GM12878 (cell line): ENCODE results near the gene FAR2. TPM values are rescaled to one million over a fixed set of nuclear protein-coding genes. Genes with fewer than 3 reads are reported as not detected.

Experiments
- ATAC-seq: fragments of 200-7000 bp; cut with Tn5 transposase; 3 replicates; pipeline ENCODE4 v1.9.1; 2020; ENCODE audit warnings: mild to moderate bottlenecking, moderate library complexity
- BruUV-seq: library from RNA; stranded (reverse); fragments of 400-500 nt; replicated peaks from 2 replicates; lab custom pipeline; 2021; lab: Mats Ljungman, UMichigan
- CTCF ChIA-PET: fragments of 300-600 bp; sonication (Branson Sonifier 250); formaldehyde crosslinking; extraction: SDS; loops from one replicate; lab custom pipeline; 2021; ENCODE audit warnings: inconsistent platforms; lab: Yijun Ruan, JAX
- POLR2A ChIA-PET: fragments of 350-600 bp; formaldehyde crosslinking; extraction: SDS; loops from one replicate; lab custom pipeline; 2021; ENCODE audit warnings: inconsistent platforms; lab: Charles Lee
- RAD21 ChIA-PET: fragments of 300-600 bp; sonication (Branson Sonifier 250); formaldehyde crosslinking; loops from one replicate; lab custom pipeline; 2023; ENCODE audit warnings: antibody characterized with exemption; ENCODE audit not compliant: unreplicated experiment; lab: Charles Lee
- SMC1A ChIA-PET: fragments of 300-600 bp; sonication (Branson Sonifier 250); formaldehyde crosslinking; loops from one replicate; lab custom pipeline; 2023; ENCODE audit not compliant: unreplicated experiment, uncharacterized antibody; lab: Charles Lee
- DNase-seq: peaks from one replicate; pipeline ENCODE4 v3.0.0-alpha.2; 2011; ENCODE audit warnings: low read depth, low spot score
- FAIRE-seq: peaks from 3 replicates; lab custom pipeline; 2011; peaks lifted over from hg19 to GRCh38; lab: Jason Lieb, UNC
- H2AFZ ChIP-seq: 2 replicates; pipeline ENCODE4 v1.6.0; 2011; ENCODE audit warnings: low read depth, low read length, control low read depth; ENCODE audit not compliant: control insufficient read depth
- H3K27ac ChIP-seq: 2 replicates; pipeline ENCODE4 v1.5.1; 2011; ENCODE audit warnings: control low read depth; ENCODE audit not compliant: control insufficient read depth, insufficient read depth
- H3K27me3 ChIP-seq, 2 experiments: replicated peaks in 1 of 2; 2 replicates each; pipeline versions ENCODE4 v1.6.0 to v1.6.1; 2011; ENCODE audit warnings: low read length in 1 of 2; ENCODE audit not compliant: control insufficient read depth in 2 of 2, insufficient read depth in 2 of 2
- H3K36me3 ChIP-seq, 2 experiments: 2 replicates each; pipeline ENCODE4 v1.5.1; 2011; ENCODE audit warnings: low read length in 1 of 2; ENCODE audit not compliant: control insufficient read depth in 2 of 2, insufficient read depth in 2 of 2
- H3K4me1 ChIP-seq: 2 replicates; pipeline ENCODE4 v1.6.1; 2011; ENCODE audit warnings: mild to moderate bottlenecking, low read length, moderate library complexity, mixed read lengths; ENCODE audit not compliant: control insufficient read depth, insufficient read depth
- H3K4me2 ChIP-seq: 2 replicates; pipeline ENCODE4 v1.6.0; 2011; ENCODE audit warnings: control low read depth; ENCODE audit not compliant: control insufficient read depth, insufficient read depth
- H3K4me3 ChIP-seq: fragments of 200-600 bp; sonication (generic); 2 replicates; pipeline ENCODE4 v1.5.1; 2016
- H3K79me2 ChIP-seq: 2 replicates; pipeline ENCODE4 v1.6.0; 2011; ENCODE audit warnings: low read length; ENCODE audit not compliant: control insufficient read depth, insufficient read depth
- H3K9ac ChIP-seq: 2 replicates; pipeline ENCODE4 v1.8.0; 2011; ENCODE audit warnings: low read length, control low read depth, mixed read lengths; ENCODE audit not compliant: control insufficient read depth, insufficient read depth
- H3K9me3 ChIP-seq: replicated peaks from 3 replicates; pipeline ENCODE4 v1.5.1; 2011; ENCODE audit warnings: mild to moderate bottlenecking, low read length; ENCODE audit not compliant: control insufficient read depth, insufficient read depth
- H4K20me1 ChIP-seq: 2 replicates; pipeline ENCODE4 v1.6.0; 2011; ENCODE audit not compliant: control insufficient read depth, insufficient read depth
- CHD4 ChIP-seq: fragments of 200-600 bp; sonication (generic); IDR thresholded peaks from 2 replicates; pipeline ENCODE4 v1.6.1; 2016; ENCODE audit warnings: mild to moderate bottlenecking
- HDAC2 ChIP-seq: fragments of 200-600 bp; sonication (generic); IDR thresholded peaks from 2 replicates; pipeline ENCODE4 v1.6.1; 2017
- MTA2 ChIP-seq: fragments of 450-650 bp; IDR thresholded peaks from 2 replicates; pipeline ENCODE4 v1.6.1; 2016; ENCODE audit warnings: low read depth, mild to moderate bottlenecking, moderate library complexity
- NFYA ChIP-seq: IDR thresholded peaks from 2 replicates; pipeline ENCODE4 v1.6.1; 2011; ENCODE audit warnings: low read depth, mild to moderate bottlenecking, low read length, improper control_type of control experiment, borderline replicate concordance
- PKNOX1 ChIP-seq: fragments of 450-650 bp; IDR thresholded peaks from 2 replicates; pipeline ENCODE4 v1.6.1; 2016; ENCODE audit warnings: mild to moderate bottlenecking
- POLR2AphosphoS5 ChIP-seq: IDR thresholded peaks from 2 replicates; pipeline ENCODE4 v1.6.1; 2011; ENCODE audit warnings: mild to moderate bottlenecking, low read length, inconsistent platforms
- POU2F2 ChIP-seq: IDR thresholded peaks from 3 replicates; pipeline ENCODE4 v1.6.1; 2011; ENCODE audit warnings: low read depth, mild to moderate bottlenecking, low read length, borderline replicate concordance
- RAD21 ChIP-seq: IDR thresholded peaks from 2 replicates; pipeline ENCODE4 v1.6.1; 2011; ENCODE audit warnings: mild to moderate bottlenecking, low read depth, low read length, moderate library complexity; ENCODE audit not compliant: insufficient read depth
- SP1 ChIP-seq: IDR thresholded peaks from one replicate; pipeline ENCODE4 v1.6.1; 2011; ENCODE audit warnings: low read depth, low read length
- SRF ChIP-seq, 2 experiments: IDR thresholded peaks; 2 replicates each; pipeline ENCODE4 v1.6.1; 2011; ENCODE audit warnings: low read depth in 2 of 2, low read length in 2 of 2, mild to moderate bottlenecking in 1 of 2, moderate library complexity in 1 of 2
- ZBTB11 ChIP-seq: fragments of 450-650 bp; formaldehyde crosslinking; IDR thresholded peaks from 2 replicates; pipeline ENCODE4 v1.5.0; 2022; ENCODE audit warnings: mild to moderate bottlenecking, missing genetic modification characterization
- ZNF274 ChIP-seq: IDR thresholded peaks from one replicate; pipeline ENCODE4 v1.8.0; 2011; ENCODE audit not compliant: insufficient read length, insufficient read depth
- ZNF384 ChIP-seq: IDR thresholded peaks from 2 replicates; pipeline ENCODE4 v1.6.1; 2012; ENCODE audit warnings: low read depth, mild to moderate bottlenecking, low read length, improper control_type of control experiment, borderline replicate concordance
- ZNF687 ChIP-seq: fragments of 450-650 bp; IDR thresholded peaks from 2 replicates; pipeline ENCODE4 v1.6.1; 2017; ENCODE audit warnings: mild to moderate bottlenecking, moderate library complexity
- WGBS: methylation state at CpG from one replicate; pipeline ENCODE4 v1.1.6; 2016; ENCODE audit warnings: low lambda C conversion rate; ENCODE audit not compliant: insufficient replicate concordance, insufficient coverage; ENCODE audit errors: missing lambda C conversion rate; 5-methylcytosine and 5-hydroxymethylcytosine counted together
- in situ Hi-C: fragments of 300-500 bp; cut with MboI; formaldehyde crosslinking; loops from 9 replicates; pipeline ENCODE4 v1.14.3; 2018; ENCODE audit warnings: mixed read lengths
- intact Hi-C: fragments of 100-400 bp; cut with micrococcal nuclease; formaldehyde crosslinking; loops from one replicate; pipeline ENCODE4 v1.14.2; 2022; ENCODE audit not compliant: unreplicated experiment
- polyA plus RNA-seq, 11 experiments: library from polyadenylated mRNA; depleted of rRNA in 4 of 11; unstranded in 6 of 11; stranded (reverse) in 5 of 11; fragments of >200 nt; fragmentation: Nextera tagmentation in 4 of 11; fragmentation: Illumina TruSeq in 1 of 11; extraction: Ambion mirVana in 4 of 11; extraction: Trizol in 1 of 11; gene quantifications; 1 replicate in 1 of 11; 2 replicates in 10 of 11; pipeline versions ENCODE4 v1.2.1 to v1.2.3, GENCODE V29; 2011 to 2016; ENCODE audit warnings: inconsistent platforms in 2 of 11, missing spikeins in 2 of 11, low read depth in 1 of 11
- total RNA-seq, 4 experiments: library from RNA; depleted of rRNA in 3 of 4; stranded (reverse); fragments of >200 nt in 3 of 4; fragmentation: Illumina TruSeq in 1 of 4; extraction: Trizol in 1 of 4; gene quantifications; 2 replicates each; pipeline versions ENCODE4 v1.2.1 to v1.2.3, GENCODE V29; 2013 to 2021

FAR2 gene
- total and polyA plus RNA-seq, 10 of the 15 experiments (the other 5 are each of a cell fraction or from before 2014, with no cell fraction given): 0.50 to 1.1 (median 0.65) TPM

GRCh38 chr12:29301114-29301513, 152.0 kb downstream of the FAR2 start:
- Histone ChIP-seq H3K27ac (no peak overlapping the region), H3K9ac (no peak overlapping the region), H3K4me1 (no peaks in the 10 kb centered on the region), H3K9me3 (no peaks in the 10 kb centered on the region), H3K36me3 (no peaks in the 10 kb centered on the region), H3K4me3 (no peak overlapping the region), H4K20me1 (no peaks in the 10 kb centered on the region), H3K27me3 (no peaks in the 10 kb centered on the region), H3K79me2 (no peaks in the 10 kb centered on the region), H2AFZ (no peak overlapping the region), H3K4me2 (no peak overlapping the region)
- intact Hi-C loops: no loop called here
- CTCF ChIA-PET: interaction anchor here (1.1 to 3.0 kb wide), 2 partner anchors 16 to 229 kb away, joined by 3 to 9 read pairs; no protein-coding TSS in a partner anchor
- RAD21 ChIA-PET: no interaction called here
- DNase-seq (no peak), ATAC-seq (no peak), FAIRE-seq (no peak)
- POLR2A ChIA-PET: no interaction called here
- SMC1A ChIA-PET: interaction anchor here (1.3 to 1.8 kb wide), 2 partner anchors 13 to 212 kb away, joined by 3 to 5 read pairs; no protein-coding TSS in a partner anchor
- in situ Hi-C loops: no loop called here
- BruUV-seq: no TSS peak
- 65% methylated on average over 3 of the region's 3 CpGs for WGBS
- TF ChIP-seq SRF (IDR thresholded peaks at IDR 0.05; ENCODE audit: low read depth in 2 of 2, low read length in 2 of 2): no peak
- no peak for TF ChIP-seq POLR2AphosphoS5
- no peak for TF ChIP-seq PKNOX1
- TF ChIP-seq SP1: no peak
- TF ChIP-seq MTA2: no peak
- TF ChIP-seq ZNF384: no peak
- no peak for TF ChIP-seq NFYA
- TF ChIP-seq POU2F2: no peak
- TF ChIP-seq ZBTB11: no peak
- TF ChIP-seq ZNF687: no peak
- TF ChIP-seq HDAC2: no peak
- no peak for TF ChIP-seq ZNF274
- no peak for TF ChIP-seq CHD4
- TF ChIP-seq RAD21: no peak
